Panc1 (cell line): Measurements from ENCODE around the gene SPECC1L. TPM values are rescaled to one million over a fixed set of nuclear protein-coding genes. Genes with fewer than 3 reads are reported as not detected.
A peak's percentile ranks its signal among the peaks of the same experiment; 100 is the strongest.

Experiments
- ATAC-seq: fragments of 200-7000 bp; cut with Tn5 transposase; 2 replicates; pipeline ENCODE4 v1.9.1; 2020; ENCODE audit warnings: mild to moderate bottlenecking, moderate library complexity
- BruUV-seq: library from RNA; stranded (reverse); fragments of 400-500 nt; replicated peaks from 2 replicates; lab custom pipeline; 2021; lab: Mats Ljungman, UMichigan
- CTCF ChIA-PET: fragments of 300-600 bp; sonication (Branson Sonifier 250); formaldehyde crosslinking; loops from one replicate; lab custom pipeline; 2022; ENCODE audit warnings: antibody characterized with exemption; lab: Charles Lee
- POLR2A ChIA-PET: fragments of 300-600 bp; sonication (Branson Sonifier 250); formaldehyde crosslinking; loops from one replicate; lab custom pipeline; 2022; ENCODE audit warnings: antibody characterized with exemption; lab: Charles Lee
- DNase-seq: peaks from one replicate; pipeline ENCODE4 v3.0.0-alpha.2; 2010; ENCODE audit warnings: low read depth, low spot score
- H3K27ac ChIP-seq: 2 replicates; pipeline ENCODE4 v1.5.1; 2011; ENCODE audit warnings: mild to moderate bottlenecking, low read length, inconsistent platforms
- H3K27me3 ChIP-seq: fragments of 200-500 bp; sonication (Bioruptor generic); 2 replicates; pipeline ENCODE4 v1.6.0; 2014; ENCODE audit warnings: low read length, inconsistent platforms; ENCODE audit not compliant: control insufficient read depth, insufficient read depth
- H3K36me3 ChIP-seq: fragments of 200-500 bp; sonication (Bioruptor generic); 2 replicates; pipeline ENCODE4 v1.5.1; 2014; ENCODE audit warnings: inconsistent platforms, mild to moderate bottlenecking, low read length, moderate library complexity; ENCODE audit not compliant: control insufficient read depth, insufficient read depth
- H3K4me1 ChIP-seq: 2 replicates; pipeline ENCODE4 v1.5.1; 2011; ENCODE audit warnings: inconsistent platforms, mild to moderate bottlenecking, low read length, moderate library complexity; ENCODE audit not compliant: control insufficient read depth, insufficient read depth
- H3K4me3 ChIP-seq, 2 experiments: 2 replicates each; pipeline ENCODE4 v1.5.1; 2011 to 2012; ENCODE audit warnings: low read depth in 2 of 2, low read length in 2 of 2, mild to moderate bottlenecking in 2 of 2, inconsistent platforms in 1 of 2, moderate library complexity in 1 of 2
- H3K9me3 ChIP-seq: fragments of 200-500 bp; sonication (Bioruptor generic); 2 replicates; pipeline ENCODE4 v1.5.1; 2014; ENCODE audit warnings: low read depth, mild to moderate bottlenecking, inconsistent platforms, low read length, moderate library complexity; ENCODE audit not compliant: control insufficient read depth, insufficient read depth
- POLR2AphosphoS5 ChIP-seq: IDR thresholded peaks from 2 replicates; pipeline ENCODE4 v1.6.1; 2012; ENCODE audit warnings: mild to moderate bottlenecking, low read depth, low read length, moderate library complexity
- SIN3A ChIP-seq: IDR thresholded peaks from 2 replicates; pipeline ENCODE4 v1.6.1; 2012; ENCODE audit warnings: low read depth, mild to moderate bottlenecking, low read length, moderate library complexity, borderline replicate concordance; ENCODE audit not compliant: insufficient read depth
- TCF7L2 ChIP-seq: IDR thresholded peaks from 2 replicates; pipeline ENCODE4 v1.6.1; 2011; ENCODE audit warnings: mild to moderate bottlenecking, low read depth, low read length, inconsistent platforms
- in situ Hi-C: cut with HindIII; loops from 2 replicates; pipeline ENCODE4 v1.10.0; 2016; ENCODE audit warnings: low sequenced_read_pairs, low pct_unique_long_range_greater_than_20kb
- intact Hi-C: fragments of 100-400 bp; cut with micrococcal nuclease; formaldehyde crosslinking; loops from one replicate; pipeline ENCODE4 v1.10.0; 2022; ENCODE audit not compliant: unreplicated experiment
- total RNA-seq: library from RNA; stranded (reverse); gene quantifications from one replicate; pipeline ENCODE4 v1.2.1, GENCODE V29; 2021; ENCODE audit not compliant: unreplicated experiment
- TF ChIP-seq, protein P1 (sequence below): fragments of 450-650 bp; IDR thresholded peaks from 2 replicates; pipeline ENCODE4 v1.5.1; 2017; ENCODE audit warnings: mild to moderate bottlenecking
- TF ChIP-seq, protein P2 (sequence below), 2 experiments: IDR thresholded peaks; 2 replicates each; pipeline ENCODE4 v1.6.1; 2011 to 2012; ENCODE audit warnings: low read depth in 2 of 2, control low read depth in 1 of 2, low read length in 1 of 2, mild to moderate bottlenecking in 1 of 2, moderate library complexity in 1 of 2; ENCODE audit not compliant: insufficient read depth in 1 of 2

The SPECC1L gene
- total RNA-seq, 1 experiment from 2014 or later, result 43.3 TPM

DNA sequence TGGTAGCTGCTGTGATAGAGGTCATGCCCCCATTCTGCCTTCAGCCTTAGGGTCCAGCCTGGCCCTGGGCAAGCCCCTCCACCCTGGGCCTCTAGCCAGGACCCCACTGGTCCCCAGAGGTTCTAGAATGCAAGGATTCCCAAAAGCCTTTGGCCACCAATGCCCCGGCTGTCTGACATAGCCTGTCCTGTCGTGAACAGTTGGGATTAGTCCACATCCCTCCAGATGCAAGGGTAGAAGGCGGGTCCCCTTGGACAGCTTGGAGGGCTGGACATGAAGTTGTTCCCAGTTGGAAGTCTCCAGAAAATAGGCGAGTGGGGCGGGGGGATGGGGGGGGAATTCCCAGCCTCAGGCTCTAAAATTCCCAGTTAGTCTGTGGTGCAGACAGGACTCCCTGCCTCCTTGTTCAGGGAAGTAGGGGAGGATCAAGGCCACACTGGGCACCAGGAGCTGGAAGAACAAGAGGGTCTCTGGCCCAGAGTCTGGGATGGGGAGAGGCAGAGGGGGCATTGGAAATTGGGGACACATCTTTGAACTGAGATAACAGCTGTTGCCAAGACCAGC, 151.6 kb downstream of the SPECC1L start:
- Histone ChIP-seq H3K36me3 (no peaks in the 10 kb centered on the region), H3K27me3 (no peaks in the 10 kb centered on the region), H3K9me3 (no peaks in the 10 kb centered on the region), H3K4me1 (peaks cover 11% of the 10 kb centered on the region), H3K4me3 (no peak overlapping the region), H3K27ac (no peak overlapping the region)
- no peak for DNase-seq
- intact Hi-C loops (loop anchor here (5.0 kb wide), 1 partner anchor 80 kb away; no protein-coding TSS in a partner anchor), in situ Hi-C loops (no loop called here)
- BruUV-seq, result no TSS peak
- TF ChIP-seq SIN3A (no peak), POLR2AphosphoS5 (no peak), TCF7L2 (no peak)
- TF ChIP-seq, protein P1, sequence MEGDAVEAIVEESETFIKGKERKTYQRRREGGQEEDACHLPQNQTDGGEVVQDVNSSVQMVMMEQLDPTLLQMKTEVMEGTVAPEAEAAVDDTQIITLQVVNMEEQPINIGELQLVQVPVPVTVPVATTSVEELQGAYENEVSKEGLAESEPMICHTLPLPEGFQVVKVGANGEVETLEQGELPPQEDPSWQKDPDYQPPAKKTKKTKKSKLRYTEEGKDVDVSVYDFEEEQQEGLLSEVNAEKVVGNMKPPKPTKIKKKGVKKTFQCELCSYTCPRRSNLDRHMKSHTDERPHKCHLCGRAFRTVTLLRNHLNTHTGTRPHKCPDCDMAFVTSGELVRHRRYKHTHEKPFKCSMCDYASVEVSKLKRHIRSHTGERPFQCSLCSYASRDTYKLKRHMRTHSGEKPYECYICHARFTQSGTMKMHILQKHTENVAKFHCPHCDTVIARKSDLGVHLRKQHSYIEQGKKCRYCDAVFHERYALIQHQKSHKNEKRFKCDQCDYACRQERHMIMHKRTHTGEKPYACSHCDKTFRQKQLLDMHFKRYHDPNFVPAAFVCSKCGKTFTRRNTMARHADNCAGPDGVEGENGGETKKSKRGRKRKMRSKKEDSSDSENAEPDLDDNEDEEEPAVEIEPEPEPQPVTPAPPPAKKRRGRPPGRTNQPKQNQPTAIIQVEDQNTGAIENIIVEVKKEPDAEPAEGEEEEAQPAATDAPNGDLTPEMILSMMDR, result no peak
- TF ChIP-seq, protein P2, sequence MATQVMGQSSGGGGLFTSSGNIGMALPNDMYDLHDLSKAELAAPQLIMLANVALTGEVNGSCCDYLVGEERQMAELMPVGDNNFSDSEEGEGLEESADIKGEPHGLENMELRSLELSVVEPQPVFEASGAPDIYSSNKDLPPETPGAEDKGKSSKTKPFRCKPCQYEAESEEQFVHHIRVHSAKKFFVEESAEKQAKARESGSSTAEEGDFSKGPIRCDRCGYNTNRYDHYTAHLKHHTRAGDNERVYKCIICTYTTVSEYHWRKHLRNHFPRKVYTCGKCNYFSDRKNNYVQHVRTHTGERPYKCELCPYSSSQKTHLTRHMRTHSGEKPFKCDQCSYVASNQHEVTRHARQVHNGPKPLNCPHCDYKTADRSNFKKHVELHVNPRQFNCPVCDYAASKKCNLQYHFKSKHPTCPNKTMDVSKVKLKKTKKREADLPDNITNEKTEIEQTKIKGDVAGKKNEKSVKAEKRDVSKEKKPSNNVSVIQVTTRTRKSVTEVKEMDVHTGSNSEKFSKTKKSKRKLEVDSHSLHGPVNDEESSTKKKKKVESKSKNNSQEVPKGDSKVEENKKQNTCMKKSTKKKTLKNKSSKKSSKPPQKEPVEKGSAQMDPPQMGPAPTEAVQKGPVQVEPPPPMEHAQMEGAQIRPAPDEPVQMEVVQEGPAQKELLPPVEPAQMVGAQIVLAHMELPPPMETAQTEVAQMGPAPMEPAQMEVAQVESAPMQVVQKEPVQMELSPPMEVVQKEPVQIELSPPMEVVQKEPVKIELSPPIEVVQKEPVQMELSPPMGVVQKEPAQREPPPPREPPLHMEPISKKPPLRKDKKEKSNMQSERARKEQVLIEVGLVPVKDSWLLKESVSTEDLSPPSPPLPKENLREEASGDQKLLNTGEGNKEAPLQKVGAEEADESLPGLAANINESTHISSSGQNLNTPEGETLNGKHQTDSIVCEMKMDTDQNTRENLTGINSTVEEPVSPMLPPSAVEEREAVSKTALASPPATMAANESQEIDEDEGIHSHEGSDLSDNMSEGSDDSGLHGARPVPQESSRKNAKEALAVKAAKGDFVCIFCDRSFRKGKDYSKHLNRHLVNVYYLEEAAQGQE (IDR thresholded peaks at IDR 0.05; ENCODE audit: insufficient read depth in 1 of 2, low read depth in 2 of 2, low read length in 1 of 2), result no peak
- no peak for ATAC-seq
- POLR2A ChIA-PET, result no interaction called here
- CTCF ChIA-PET, result interaction anchor here (0.7 to 1.0 kb wide), 2 partner anchors 80 to 99 kb away, joined by 3 to 4 read pairs; no protein-coding TSS in a partner anchor

DNA sequence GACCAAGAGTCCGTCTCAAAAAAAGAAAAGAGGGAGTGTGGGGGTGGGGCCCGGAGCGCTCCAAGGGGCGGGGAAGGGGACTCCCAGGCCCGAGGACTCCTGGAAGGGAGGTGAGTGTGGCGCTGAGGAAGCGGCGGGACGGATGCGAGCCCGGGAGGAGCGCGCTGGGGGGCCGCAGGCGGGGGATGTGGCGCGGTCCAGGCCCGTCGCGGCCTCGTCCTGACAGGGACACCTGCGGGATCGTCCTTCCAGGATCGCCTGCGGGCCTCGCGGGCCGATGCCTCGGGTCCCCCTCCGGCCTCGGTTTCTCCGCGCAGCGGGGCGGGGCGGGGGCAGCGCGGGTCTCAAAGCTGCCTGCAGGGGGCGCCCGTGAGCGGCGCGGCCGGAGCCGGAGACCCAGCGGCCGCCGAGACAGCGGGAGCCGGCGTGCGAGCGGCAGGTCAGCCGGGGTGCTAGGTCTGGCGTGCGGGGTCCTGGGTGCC, 152.9 kb downstream of the SPECC1L start:
- peak; percentile 80 for ATAC-seq
- no peaks in the 10 kb centered on the region for H3K9me3 ChIP-seq
- H3K36me3 ChIP-seq, result no peaks in the 10 kb centered on the region
- in situ Hi-C loops, result no loop called here
- TF ChIP-seq, protein P1, result peak; percentile 96
- TF ChIP-seq SIN3A, result no peak
- no peak for DNase-seq
- H3K4me1 ChIP-seq, result peaks cover 14% of the 10 kb centered on the region
- H3K27me3 ChIP-seq, result no peaks in the 10 kb centered on the region
- POLR2A ChIA-PET, result no interaction called here
- H3K4me3 ChIP-seq, result peak overlapping the region; percentile 39 to 49
- H3K27ac ChIP-seq, result no peak overlapping the region
- no TSS peak for BruUV-seq
- CTCF ChIA-PET, result interaction anchor here (0.5 to 0.7 kb wide), 2 partner anchors 15 to 289 kb away, joined by 3 to 9 read pairs; no protein-coding TSS in a partner anchor
- intact Hi-C loops, result loop anchor here (5.0 kb wide), 1 partner anchor 79 kb away; no protein-coding TSS in a partner anchor
